H54 (cell line): Measurements from ENCODE around the gene RAB9A.

Source experiments
- DNase-seq: peaks from one replicate; pipeline ENCODE4 v3.0.0; 2011; ENCODE audit warnings: low spot score, mixed read lengths; ENCODE audit not compliant: insufficient read length
- FAIRE-seq: peaks from 3 replicates; lab custom pipeline; 2011; peaks lifted over from hg19 to GRCh38; lab: Jason Lieb, UNC
- POLR2A ChIP-seq: IDR thresholded peaks from 2 replicates; pipeline ENCODE4 v1.6.1; 2011; ENCODE audit warnings: low read depth, mild to moderate bottlenecking, low read length

RAB9A gene

DNA sequence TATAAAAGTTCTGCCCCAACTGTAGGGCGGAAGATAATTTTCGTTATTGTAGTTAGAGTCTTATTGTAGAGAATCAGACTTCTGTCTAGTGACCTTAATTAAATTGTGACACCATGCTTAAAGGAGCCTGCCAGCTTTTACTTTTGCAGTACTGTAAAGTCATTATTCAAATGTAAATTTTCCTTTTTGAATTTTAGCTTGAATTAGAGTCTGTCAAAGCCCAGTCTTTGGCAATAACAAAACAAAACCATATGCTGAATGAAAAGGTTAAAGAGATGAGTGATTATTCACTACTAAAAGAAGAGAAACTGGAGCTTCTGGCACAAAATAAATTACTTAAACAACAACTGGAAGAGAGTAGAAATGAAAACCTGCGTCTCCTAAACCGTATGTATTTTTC, 67.5 kb downstream of the RAB9A start:
- FAIRE-seq (no peak), DNase-seq (no peak)
- no peak for TF ChIP-seq POLR2A

DNA sequence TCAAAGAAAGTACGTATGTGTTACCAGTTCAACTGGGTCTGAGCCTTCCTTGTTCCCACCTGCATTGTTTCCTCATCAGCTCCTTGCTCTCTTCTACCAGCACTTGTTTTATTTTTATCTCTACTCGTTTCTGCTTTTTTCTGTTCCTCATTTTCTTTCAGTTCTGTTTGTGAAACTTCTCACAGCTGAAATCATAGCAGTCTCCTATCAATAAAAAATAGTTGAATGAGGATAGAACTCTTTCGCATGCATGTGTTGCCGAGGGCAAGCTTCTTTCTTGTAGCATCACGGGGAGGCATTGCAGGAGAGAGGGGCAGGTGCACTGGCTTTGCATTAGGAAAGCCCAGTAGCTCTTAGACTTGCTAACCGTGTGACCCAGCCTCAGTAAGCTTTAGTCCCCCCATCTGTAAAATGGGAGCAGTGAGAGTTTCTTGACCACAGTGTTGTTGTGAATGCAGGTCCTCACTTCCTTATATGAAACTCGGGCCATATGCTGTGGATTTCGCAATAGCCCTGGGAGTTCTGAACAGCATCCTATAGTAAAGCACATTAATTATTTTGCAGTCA, 70.3 kb downstream of the RAB9A start:
- DNase-seq (no peak), FAIRE-seq (no peak)
- no peak for TF ChIP-seq POLR2A
